Panc1 (cell line): ENCODE results near the gene PPP2R1B.

Source experiments
- TCF7L2 ChIP-seq: IDR thresholded peaks from 2 replicates; pipeline ENCODE4 v1.6.1; 2011; ENCODE audit warnings: mild to moderate bottlenecking, low read depth, low read length, inconsistent platforms
- TF ChIP-seq, protein P1 (sequence below): fragments of 450-650 bp; IDR thresholded peaks from 2 replicates; pipeline ENCODE4 v1.5.1; 2017; ENCODE audit warnings: mild to moderate bottlenecking

DNA sequence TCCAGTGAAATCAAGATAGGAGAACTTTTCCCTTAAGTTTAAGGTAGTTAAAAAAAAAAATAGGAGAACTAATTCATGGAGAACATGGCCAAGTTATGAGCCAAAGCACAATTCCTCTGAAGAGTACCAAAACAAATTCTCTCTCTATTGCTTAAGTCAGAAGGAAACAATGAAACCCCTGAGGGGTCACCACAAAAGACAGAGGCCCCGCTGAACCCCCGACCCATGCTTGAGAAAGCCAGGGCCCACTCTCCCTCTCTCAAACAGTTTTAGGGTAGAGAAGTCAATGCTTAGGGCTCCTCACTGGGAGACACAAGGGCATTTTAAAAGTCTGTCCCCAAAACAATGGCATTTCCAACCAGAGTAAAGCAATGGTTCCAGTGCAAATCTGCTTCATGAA, 26.9 kb downstream of the PPP2R1B start:
- TF ChIP-seq, protein P1, sequence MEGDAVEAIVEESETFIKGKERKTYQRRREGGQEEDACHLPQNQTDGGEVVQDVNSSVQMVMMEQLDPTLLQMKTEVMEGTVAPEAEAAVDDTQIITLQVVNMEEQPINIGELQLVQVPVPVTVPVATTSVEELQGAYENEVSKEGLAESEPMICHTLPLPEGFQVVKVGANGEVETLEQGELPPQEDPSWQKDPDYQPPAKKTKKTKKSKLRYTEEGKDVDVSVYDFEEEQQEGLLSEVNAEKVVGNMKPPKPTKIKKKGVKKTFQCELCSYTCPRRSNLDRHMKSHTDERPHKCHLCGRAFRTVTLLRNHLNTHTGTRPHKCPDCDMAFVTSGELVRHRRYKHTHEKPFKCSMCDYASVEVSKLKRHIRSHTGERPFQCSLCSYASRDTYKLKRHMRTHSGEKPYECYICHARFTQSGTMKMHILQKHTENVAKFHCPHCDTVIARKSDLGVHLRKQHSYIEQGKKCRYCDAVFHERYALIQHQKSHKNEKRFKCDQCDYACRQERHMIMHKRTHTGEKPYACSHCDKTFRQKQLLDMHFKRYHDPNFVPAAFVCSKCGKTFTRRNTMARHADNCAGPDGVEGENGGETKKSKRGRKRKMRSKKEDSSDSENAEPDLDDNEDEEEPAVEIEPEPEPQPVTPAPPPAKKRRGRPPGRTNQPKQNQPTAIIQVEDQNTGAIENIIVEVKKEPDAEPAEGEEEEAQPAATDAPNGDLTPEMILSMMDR: no peak
- TF ChIP-seq TCF7L2: no peak
